OCI-LY3 (cell line): ENCODE results near the gene RELL2.
"Not testable (repeated sequence)": the region's sequence is repeated elsewhere in the genome, so short reads cannot be mapped to it uniquely, and the experiment has no call there.

Experiments used
- H2AFZ ChIP-seq: fragments of 200-600, 300-600 bp; shearing (Covaris generic); 2 replicates; pipeline ENCODE4 v1.6.0; 2014; ENCODE audit warnings: antibody characterized with exemption, low read depth, low read length
- H3K27ac ChIP-seq: fragments of 200-600, 300-600 bp; sonication (generic); 2 replicates; pipeline ENCODE4 v1.5.1; 2014; ENCODE audit warnings: mild to moderate bottlenecking, low read length, moderate library complexity, mixed read lengths
- H3K27me3 ChIP-seq: fragments of 200-600, 300-600 bp; sonication (generic); 2 replicates; pipeline ENCODE4 v1.6.1; 2014; ENCODE audit warnings: low read depth, low read length, mixed read lengths
- H3K36me3 ChIP-seq: fragments of 200-600, 300-600 bp; sonication (generic); replicated peaks from 2 replicates; pipeline ENCODE3; 2014; ENCODE audit warnings: low read depth, low read length, mixed read lengths
- H3K4me1 ChIP-seq: fragments of 300-600, 200-600 bp; sonication (generic); 2 replicates; pipeline ENCODE4 v1.6.1; 2014; ENCODE audit warnings: low read length, mixed read lengths
- H3K4me2 ChIP-seq: fragments of 200-600, 300-600 bp; sonication (generic); 2 replicates; pipeline ENCODE4 v1.6.1; 2014; ENCODE audit warnings: low read length, mixed read lengths
- H3K4me3 ChIP-seq: fragments of 300-600, 200-600 bp; sonication (generic); 2 replicates; pipeline ENCODE4 v1.5.1; 2014; ENCODE audit warnings: antibody characterized with exemption, mild to moderate bottlenecking, low read length, moderate library complexity
- H3K79me2 ChIP-seq: fragments of 300-600, 200-600 bp; shearing (Covaris generic); 2 replicates; pipeline ENCODE4 v1.6.1; 2014; ENCODE audit warnings: mild to moderate bottlenecking, low read length, mixed read lengths
- H3K9ac ChIP-seq: fragments of 300-600, 200-600 bp; shearing (Covaris generic); 2 replicates; pipeline ENCODE4 v1.6.0; 2014; ENCODE audit warnings: mild to moderate bottlenecking, low read length, moderate library complexity
- H3K9me3 ChIP-seq: fragments of 200-600, 300-600 bp; shearing (Covaris generic); 2 replicates; pipeline ENCODE4 v1.6.1; 2014; ENCODE audit warnings: low read length, mixed read lengths; ENCODE audit not compliant: insufficient read depth
- H4K20me1 ChIP-seq: fragments of 200-600, 300-600 bp; sonication (generic); 2 replicates; pipeline ENCODE4 v1.6.1; 2016; ENCODE audit warnings: low read length, mixed read lengths; ENCODE audit not compliant: insufficient read depth
- CTCF ChIP-seq: fragments of 200-600, 300-600 bp; sonication (generic); IDR thresholded peaks from 2 replicates; pipeline ENCODE4 v1.5.1; 2014; ENCODE audit warnings: antibody characterized with exemption, low read length, low read depth
- EZH2phosphoT487 ChIP-seq: fragments of 200-600 bp; shearing (Covaris generic); IDR thresholded peaks from 2 replicates; pipeline ENCODE4 v1.6.1; 2018; ENCODE audit warnings: antibody characterized with exemption, mixed run types, low read depth

Gene RELL2

GRCh38 chr5:141605523-141606277, 31.1 kb upstream of the RELL2 start:
- Histone ChIP-seq H3K9me3 (no peaks in the 10 kb centered on the region), H3K36me3 (no peaks in the 10 kb centered on the region), H3K4me2 (peak overlapping the region; percentile 74), H2AFZ (no peak overlapping the region), H3K27ac (peak overlapping the region; percentile 78), H3K79me2 (peaks cover 80% of the 10 kb centered on the region), H3K27me3 (no peaks in the 10 kb centered on the region), H3K4me3 (peak overlapping the region; percentile 51), H4K20me1 (peaks cover 8% of the 10 kb centered on the region; the same call in 1 of the 2 replicates), H3K9ac (peak overlapping the region; percentile 24; the same call in 1 of the 2 replicates), H3K4me1 (peaks cover 29% of the 10 kb centered on the region)
- TF ChIP-seq EZH2phosphoT487 (no peak), CTCF (no peak)

- no peaks in the 10 kb centered on the region for H3K27me3 ChIP-seq
- no peak overlapping the region for H3K4me3 ChIP-seq
- peaks cover 26% of the 10 kb centered on the region for H3K4me1 ChIP-seq
- no peak overlapping the region for H3K4me2 ChIP-seq
- peaks cover 81% of the 10 kb centered on the region for H3K79me2 ChIP-seq
- peaks cover 3% of the 10 kb centered on the region for H3K36me3 ChIP-seq
- no peak overlapping the region for H3K9ac ChIP-seq
- peaks cover 6% of the 10 kb centered on the region; the same call in 1 of the 2 replicates for H4K20me1 ChIP-seq
- H3K27ac ChIP-seq, result no peak overlapping the region
- H2AFZ ChIP-seq, result no peak overlapping the region
- TF ChIP-seq EZH2phosphoT487, result no peak
- TF ChIP-seq CTCF, result no peak
- H3K9me3 ChIP-seq, result no peaks in the 10 kb centered on the region
These were observed 28.8 kb upstream of the RELL2 start for GRCh38 chr5:141608046-141608445.

DNA sequence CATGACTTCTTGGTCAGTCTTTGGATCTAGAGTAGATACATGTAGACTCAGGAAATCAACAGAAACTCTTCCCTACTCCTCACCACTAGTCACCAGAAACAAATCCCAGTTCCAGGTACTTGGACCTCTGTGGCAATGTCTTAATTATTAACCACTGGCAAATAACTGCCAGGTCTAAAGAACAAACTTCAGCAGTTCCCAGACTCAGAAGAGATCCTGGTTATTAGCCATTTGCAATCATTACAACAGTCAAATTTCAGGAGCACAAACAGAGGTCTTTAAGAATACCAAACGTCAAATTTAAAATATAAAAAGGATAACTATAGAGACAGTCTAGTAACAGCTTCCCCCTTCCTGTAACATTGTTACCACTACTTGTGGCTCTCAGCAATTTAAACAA, 28.2 kb upstream of the RELL2 start:
- Histone ChIP-seq H3K9ac (no peak overlapping the region), H3K4me3 (no peak overlapping the region), H3K27me3 (no peaks in the 10 kb centered on the region), H3K79me2 (peaks cover 81% of the 10 kb centered on the region), H3K27ac (no peak overlapping the region), H3K36me3 (peaks cover 3% of the 10 kb centered on the region), H3K4me1 (peaks cover 26% of the 10 kb centered on the region), H3K9me3 (no peaks in the 10 kb centered on the region), H3K4me2 (no peak overlapping the region), H2AFZ (no peak overlapping the region), H4K20me1 (peaks cover 6% of the 10 kb centered on the region; the same call in 1 of the 2 replicates)
- TF ChIP-seq CTCF, result no peak
- no peak for TF ChIP-seq EZH2phosphoT487

GRCh38 chr5:141609044-141609443, 27.8 kb upstream of the RELL2 start:
- peaks cover 3% of the 10 kb centered on the region for H3K36me3 ChIP-seq
- H3K4me1 ChIP-seq, result peaks cover 26% of the 10 kb centered on the region
- no peak overlapping the region for H3K9ac ChIP-seq
- no peak overlapping the region for H3K4me3 ChIP-seq
- TF ChIP-seq EZH2phosphoT487 (no peak), CTCF (no peak)
- peaks cover 6% of the 10 kb centered on the region; the same call in 1 of the 2 replicates for H4K20me1 ChIP-seq
- no peak overlapping the region for H3K27ac ChIP-seq
- no peaks in the 10 kb centered on the region for H3K9me3 ChIP-seq
- peaks cover 79% of the 10 kb centered on the region for H3K79me2 ChIP-seq
- H3K4me2 ChIP-seq, result no peak overlapping the region
- H2AFZ ChIP-seq, result no peak overlapping the region
- no peaks in the 10 kb centered on the region for H3K27me3 ChIP-seq

DNA sequence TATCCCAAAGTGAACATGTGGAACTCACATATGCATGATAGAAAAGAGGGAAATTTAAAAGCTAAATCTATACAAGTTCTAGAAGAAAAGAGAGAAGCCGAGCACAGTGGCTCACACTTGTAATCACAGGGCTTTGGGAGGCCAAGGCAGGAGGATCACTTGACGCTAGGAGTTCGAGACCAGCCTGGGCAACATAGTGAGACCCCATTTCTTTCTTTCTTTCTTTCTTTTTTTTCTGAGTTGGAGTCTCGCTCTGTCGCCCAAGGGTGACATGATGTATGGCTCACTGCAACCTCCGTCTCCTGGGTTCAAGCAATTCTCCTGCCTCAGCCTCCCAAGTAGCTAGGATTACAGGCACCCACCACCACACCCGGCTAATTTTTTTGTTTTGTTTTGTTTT, 26.9 kb upstream of the RELL2 start:
- not testable (repeated sequence) for H3K27me3 ChIP-seq, H2AFZ ChIP-seq, H3K4me2 ChIP-seq, H3K9me3 ChIP-seq, H3K9ac ChIP-seq, H3K36me3 ChIP-seq, H3K4me3 ChIP-seq, H3K27ac ChIP-seq, H4K20me1 ChIP-seq
- Histone ChIP-seq H3K4me1 (peaks cover 18% of the 10 kb centered on the region), H3K79me2 (peaks cover 79% of the 10 kb centered on the region)
